GM12865 (cell line): Measurements from ENCODE around the gene HOXD12.

Experiments used
- DNase-seq: peaks from one replicate; pipeline ENCODE4 v3.0.0; 2010; ENCODE audit warnings: low read depth
- H3K4me3 ChIP-seq: 2 replicates; pipeline ENCODE4 v1.5.1; 2011; ENCODE audit warnings: mild to moderate bottlenecking, low read depth, low read length, control low read depth
- CTCF ChIP-seq: IDR thresholded peaks from 2 replicates; pipeline ENCODE4 v1.5.1; 2011; ENCODE audit warnings: low read length, control low read depth, low read depth, inconsistent platforms; ENCODE audit not compliant: insufficient read depth; ENCODE audit errors: missing control alignments

Gene HOXD12

GRCh38 chr2:176090862-176091261, 8.7 kb upstream of the HOXD12 start:
- H3K4me3 ChIP-seq = no peak overlapping the region
- no peak for TF ChIP-seq CTCF
- no peak for DNase-seq

- no peak for TF ChIP-seq CTCF
- no peak for DNase-seq
These were observed 8.0 kb upstream of the HOXD12 start for GRCh38 chr2:176091329-176092258.

GRCh38 chr2:176092270-176093144, 7.1 kb upstream of the HOXD12 start, which contains the start of gene HOXD13:
Gene HOXD13 (plus strand): TSS chr2:176092721. CDS start chr2:176092891, 170 bp downstream.
- DNase-seq = no peak
- no peak for TF ChIP-seq CTCF
- H3K4me3 ChIP-seq = no peak within 1 kb of the TSS

More at GRCh38 chr2:176091329-176092258, 8.0 kb upstream of the HOXD12 start:
- no peak overlapping the region for H3K4me3 ChIP-seq

GRCh38 chr2:176093145-176093897, 6.3 kb upstream of the HOXD12 start:
- no peak overlapping the region for H3K4me3 ChIP-seq
- TF ChIP-seq CTCF = no peak
- DNase-seq = no peak

GRCh38 chr2:176093898-176094249, 5.7 kb upstream of the HOXD12 start:
- no peak overlapping the region for H3K4me3 ChIP-seq
- no peak for DNase-seq
- no peak for TF ChIP-seq CTCF

- no peak for TF ChIP-seq CTCF
- H3K4me3 ChIP-seq = no peak overlapping the region
- DNase-seq = no peak
These were observed 5.2 kb upstream of the HOXD12 start for GRCh38 chr2:176094349-176094748.
